GM12873 (cell line): ENCODE data around the gene GMPPA.

Experiments used
- TF ChIP-seq, protein P1 (sequence below): IDR thresholded peaks from 2 replicates; pipeline ENCODE4 v1.5.1; 2012; ENCODE audit warnings: low read depth, mild to moderate bottlenecking, moderate library complexity, low read length, control low read depth; ENCODE audit not compliant: insufficient read depth; ENCODE audit errors: missing control alignments

The GMPPA gene

DNA sequence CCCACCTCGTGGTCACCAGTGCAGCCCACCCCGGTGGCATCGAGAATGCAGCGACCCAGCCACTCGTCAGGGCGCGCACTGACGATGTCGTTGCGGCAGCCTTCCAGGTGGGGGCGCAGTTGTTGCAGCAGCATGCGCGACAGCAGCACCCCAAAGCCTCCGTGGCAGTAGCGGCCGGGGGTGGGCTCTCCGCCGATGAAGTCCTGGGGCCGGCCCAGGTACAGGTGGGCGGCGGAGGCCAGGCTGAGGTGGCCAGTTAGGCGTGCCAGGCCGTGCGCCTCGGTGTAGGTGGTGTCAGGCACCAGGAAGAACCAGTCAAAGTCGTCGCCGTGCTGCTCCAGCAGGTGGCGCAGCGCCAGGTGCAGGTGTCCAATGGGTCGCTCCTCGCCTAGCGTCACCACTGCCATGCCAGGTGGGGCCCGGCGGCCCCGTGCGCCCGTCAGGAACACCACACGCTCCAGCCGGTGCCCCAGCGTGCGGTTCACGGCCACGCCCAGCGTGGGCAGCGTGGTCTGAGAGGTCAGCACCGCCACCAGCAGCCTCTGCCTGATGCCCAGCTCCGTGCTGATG lies 43.0 kb downstream of the GMPPA start:
- TF ChIP-seq, protein P1, sequence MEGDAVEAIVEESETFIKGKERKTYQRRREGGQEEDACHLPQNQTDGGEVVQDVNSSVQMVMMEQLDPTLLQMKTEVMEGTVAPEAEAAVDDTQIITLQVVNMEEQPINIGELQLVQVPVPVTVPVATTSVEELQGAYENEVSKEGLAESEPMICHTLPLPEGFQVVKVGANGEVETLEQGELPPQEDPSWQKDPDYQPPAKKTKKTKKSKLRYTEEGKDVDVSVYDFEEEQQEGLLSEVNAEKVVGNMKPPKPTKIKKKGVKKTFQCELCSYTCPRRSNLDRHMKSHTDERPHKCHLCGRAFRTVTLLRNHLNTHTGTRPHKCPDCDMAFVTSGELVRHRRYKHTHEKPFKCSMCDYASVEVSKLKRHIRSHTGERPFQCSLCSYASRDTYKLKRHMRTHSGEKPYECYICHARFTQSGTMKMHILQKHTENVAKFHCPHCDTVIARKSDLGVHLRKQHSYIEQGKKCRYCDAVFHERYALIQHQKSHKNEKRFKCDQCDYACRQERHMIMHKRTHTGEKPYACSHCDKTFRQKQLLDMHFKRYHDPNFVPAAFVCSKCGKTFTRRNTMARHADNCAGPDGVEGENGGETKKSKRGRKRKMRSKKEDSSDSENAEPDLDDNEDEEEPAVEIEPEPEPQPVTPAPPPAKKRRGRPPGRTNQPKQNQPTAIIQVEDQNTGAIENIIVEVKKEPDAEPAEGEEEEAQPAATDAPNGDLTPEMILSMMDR: peak; percentile 90

DNA sequence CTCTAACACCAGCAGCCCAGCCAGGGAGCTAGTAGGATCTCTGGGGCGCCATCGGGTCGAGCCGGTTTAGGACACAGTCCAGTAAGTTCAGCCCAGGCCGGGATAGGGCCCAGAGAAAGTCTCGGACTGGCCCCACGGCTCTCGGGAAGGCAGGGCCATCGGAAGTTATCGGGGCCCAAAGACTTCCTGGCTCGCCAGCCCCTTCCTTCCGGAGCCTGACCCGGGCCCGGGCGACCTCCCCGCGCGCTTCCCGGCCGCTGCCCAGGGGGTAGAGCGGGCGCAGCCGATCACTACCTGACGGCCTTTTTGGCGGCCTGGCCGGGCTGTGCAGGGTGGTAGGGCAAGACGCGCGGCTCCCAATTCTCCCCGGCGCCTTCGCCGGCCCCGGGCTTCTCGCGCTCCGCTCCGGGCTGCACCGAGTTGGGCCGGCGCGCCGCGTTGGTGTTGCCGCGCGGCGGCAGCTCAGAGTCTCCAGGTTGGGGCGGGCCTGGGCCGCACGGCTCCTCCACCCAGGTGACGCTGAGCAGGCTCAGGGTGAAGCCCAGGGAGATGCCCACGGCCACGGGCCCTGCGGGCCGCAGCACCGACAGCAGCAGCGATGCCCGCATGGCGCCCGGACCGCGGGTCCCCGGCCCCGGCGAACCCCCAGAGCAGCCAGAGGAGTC lies 44.4 kb downstream of the GMPPA start:
- TF ChIP-seq, protein P1: no peak

DNA sequence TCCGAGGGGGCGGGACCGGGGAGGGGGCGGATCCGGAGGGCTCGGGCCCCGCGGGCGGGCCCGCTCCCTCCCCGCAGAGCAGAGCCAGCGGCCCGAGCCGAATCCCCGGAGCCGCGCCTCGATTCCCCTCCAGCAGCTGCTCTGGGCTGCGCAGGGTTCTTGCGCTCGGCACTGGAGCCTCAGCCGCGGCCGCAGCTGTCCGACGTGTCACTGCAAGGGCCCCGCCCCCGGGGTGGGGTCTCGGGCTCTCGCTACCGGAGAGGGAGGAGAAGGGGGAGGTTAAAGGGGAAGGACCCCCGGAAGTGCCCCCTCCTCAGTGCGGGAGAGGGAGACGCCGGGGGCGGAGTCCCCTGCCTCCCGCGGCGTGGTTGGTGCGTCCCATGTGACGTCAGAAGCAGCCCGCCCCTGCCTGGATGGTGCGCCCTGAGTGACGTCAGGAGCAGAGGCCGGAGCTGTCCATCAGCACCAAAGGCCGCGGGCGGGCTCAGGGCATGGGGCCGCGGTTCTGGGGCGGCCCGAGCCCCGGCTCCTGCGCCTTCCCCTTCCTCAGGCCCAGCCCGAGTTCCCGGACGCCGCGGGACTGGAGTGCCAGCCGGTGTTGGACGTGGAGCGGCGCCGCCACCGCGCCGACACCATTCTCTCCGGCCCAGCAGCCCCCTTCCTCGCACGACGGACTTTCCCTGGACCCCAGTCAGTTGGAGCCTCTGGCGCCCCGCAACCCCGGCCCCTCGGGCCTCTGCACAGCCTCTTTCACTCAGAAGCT lies 45.1 kb downstream of the GMPPA start, which contains the start of the genes CHPF and TMEM198:
Gene CHPF, minus strand, starts transcription at position 214 of the 763 bp plus-strand sequence. CDS start 271 bp downstream, outside the sequence.
Gene TMEM198, plus strand, starts transcription at position 433 of the 763 bp plus-strand sequence. CDS start 700 bp downstream, outside the sequence.
- TF ChIP-seq, protein P1: no peak

DNA sequence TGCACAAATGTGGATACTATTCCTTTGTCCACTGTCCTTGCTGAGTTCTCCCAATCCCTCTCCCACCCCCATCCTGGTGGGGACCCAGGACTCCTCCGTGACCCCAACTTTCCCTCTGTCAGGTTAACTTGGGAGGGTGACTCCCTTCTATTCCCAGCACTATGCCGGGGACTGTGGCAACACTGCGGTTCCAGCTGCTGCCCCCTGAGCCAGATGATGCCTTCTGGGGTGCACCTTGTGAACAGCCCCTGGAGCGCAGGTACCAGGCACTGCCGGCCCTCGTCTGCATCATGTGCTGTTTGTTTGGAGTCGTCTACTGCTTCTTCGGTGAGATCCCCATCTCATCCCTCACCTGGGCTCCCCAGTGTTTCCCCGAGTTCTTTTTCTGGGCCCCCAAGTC lies 45.9 kb downstream of the GMPPA start:
- TF ChIP-seq, protein P1: no peak

DNA sequence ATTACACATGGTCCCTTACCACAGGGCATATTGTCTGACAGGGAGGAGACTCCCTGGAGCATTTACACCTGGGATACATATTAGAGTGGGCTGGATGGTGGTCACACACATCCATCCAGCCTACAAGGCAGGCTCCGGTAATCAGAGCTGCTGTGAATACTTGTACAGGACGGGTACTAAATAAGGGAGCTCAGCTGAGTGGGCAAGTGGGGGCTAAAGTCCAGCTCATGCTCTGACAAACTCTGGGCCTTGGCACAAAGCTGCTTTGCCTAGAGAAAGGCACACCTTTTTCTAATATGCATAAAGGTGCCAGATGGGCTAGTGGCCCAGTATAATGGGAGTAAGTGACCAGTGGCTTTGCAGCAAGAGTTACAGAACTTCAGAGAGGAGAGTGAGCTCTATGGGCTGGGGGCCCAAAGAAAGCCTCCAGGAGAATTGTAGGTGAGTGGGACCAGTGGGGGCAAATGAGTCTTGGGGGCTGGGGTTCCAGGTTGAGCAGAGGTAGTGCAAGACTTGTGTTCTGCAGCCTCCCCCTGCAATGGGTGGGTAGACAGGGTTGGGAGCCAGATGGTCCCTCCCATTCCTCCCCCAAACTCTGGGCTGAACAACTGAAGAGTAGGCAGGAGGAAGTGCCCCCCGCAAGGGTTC lies 46.7 kb downstream of the GMPPA start:
- TF ChIP-seq, protein P1: no peak

DNA sequence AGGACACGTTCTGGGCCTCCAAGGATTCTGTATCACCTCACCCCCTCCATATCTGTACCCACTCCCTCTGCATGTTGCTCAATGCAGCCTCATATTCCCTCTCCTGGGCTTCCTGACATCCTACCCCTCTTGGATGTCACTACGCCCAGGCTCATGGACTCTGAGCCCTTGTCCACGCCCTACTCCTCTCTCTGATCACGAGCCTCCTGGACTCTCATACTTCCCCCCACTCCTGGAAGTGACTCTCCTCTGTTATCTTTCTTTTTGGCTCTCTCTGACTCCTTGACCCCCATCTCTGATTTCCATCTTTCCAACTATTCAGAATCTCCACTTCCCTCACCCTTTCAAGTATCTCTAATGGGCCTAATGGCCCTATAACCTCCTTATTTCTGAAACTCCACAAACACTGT lies 47.3 kb downstream of the GMPPA start:
- TF ChIP-seq, protein P1: no peak

DNA sequence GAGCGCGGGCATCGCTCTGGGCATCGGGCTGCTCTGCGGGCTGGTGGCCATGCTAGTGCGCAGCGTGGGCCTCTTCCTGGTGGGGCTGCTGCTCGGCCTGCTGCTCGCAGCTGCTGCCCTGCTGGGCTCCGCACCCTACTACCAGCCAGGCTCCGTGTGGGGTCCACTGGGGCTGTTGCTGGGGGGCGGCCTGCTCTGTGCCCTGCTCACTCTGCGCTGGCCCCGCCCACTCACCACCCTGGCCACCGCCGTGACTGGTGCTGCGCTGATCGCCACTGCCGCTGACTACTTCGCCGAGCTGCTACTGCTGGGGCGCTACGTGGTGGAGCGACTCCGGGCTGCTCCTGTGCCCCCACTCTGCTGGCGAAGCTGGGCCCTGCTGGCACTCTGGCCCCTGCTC lies 48.9 kb downstream of the GMPPA start:
- TF ChIP-seq, protein P1: no peak
